WTC11 (cell line): ENCODE data around the gene SDHAF4. TPM values are rescaled to one million over a fixed set of nuclear protein-coding genes. Genes with fewer than 3 reads are reported as not detected.
"Not testable (repeated sequence)": the region's sequence is repeated elsewhere in the genome, so short reads cannot be mapped to it uniquely, and the experiment has no call there.

Source experiments
- ATAC-seq: fragments of 200-7000 bp; cut with Tn5 transposase; 2 replicates; pipeline ENCODE4 v1.10.0; 2021; ENCODE audit warnings: mild to moderate bottlenecking, moderate library complexity
- CTCF ChIA-PET: fragments of 300-600 bp; sonication (Branson Sonifier 250); formaldehyde crosslinking; loops from one replicate; lab custom pipeline; 2021; ENCODE audit warnings: antibody characterized with exemption; lab: Charles Lee
- POLR2A ChIA-PET: fragments of 350-600 bp; sonication (Branson Sonifier 250); formaldehyde crosslinking; loops from one replicate; lab custom pipeline; 2021; ENCODE audit warnings: antibody characterized with exemption; lab: Charles Lee
- DNase-seq: peaks from one replicate; pipeline ENCODE4 v3.0.0; 2021; ENCODE audit warnings: low spot score
- H3K27ac Mint-ChIP-seq: 2 replicates; pipeline ENCODE4 v1.8.0; 2021; ENCODE audit warnings: mixed read lengths
- H3K27me3 Mint-ChIP-seq: 2 replicates; pipeline ENCODE4 v1.8.0; 2021; ENCODE audit warnings: low read depth, mild to moderate bottlenecking, moderate library complexity, mixed read lengths
- H3K36me3 Mint-ChIP-seq: 2 replicates; pipeline ENCODE4 v1.8.0; 2021; ENCODE audit warnings: mixed read lengths
- H3K4me1 Mint-ChIP-seq: 2 replicates; pipeline ENCODE4 v1.8.0; 2022; ENCODE audit warnings: mixed read lengths
- H3K4me3 Mint-ChIP-seq: 2 replicates; pipeline ENCODE4 v1.8.0; 2021; ENCODE audit warnings: mild to moderate bottlenecking, moderate library complexity, mixed read lengths
- H3K9me3 Mint-ChIP-seq: 2 replicates; pipeline ENCODE4 v1.8.0; 2021; ENCODE audit warnings: mixed read lengths
- AR ChIP-seq: fragments of 250-450 bp; sonication (Bioruptor Pico); IDR thresholded peaks from 2 replicates; pipeline ENCODE4 v1.9.0; 2021; ENCODE audit warnings: mild to moderate bottlenecking
- ATF3 ChIP-seq: sonication (generic); formaldehyde crosslinking; conservative IDR thresholded peaks from 2 replicates; pipeline ENCODE4 v1.8.1; 2022; ENCODE audit warnings: mild to moderate bottlenecking, missing genetic modification reagents
- CTCF ChIP-seq: fragments of 200-600 bp; IDR thresholded peaks from 2 replicates; pipeline ENCODE4 v1.8.0; 2022; ENCODE audit warnings: antibody characterized with exemption
- E2F1 ChIP-seq: sonication (generic); formaldehyde crosslinking; IDR thresholded peaks from 2 replicates; pipeline ENCODE4 v1.8.0; 2022; ENCODE audit warnings: mild to moderate bottlenecking, missing genetic modification reagents
- GRHL2 ChIP-seq: fragments of 250-450 bp; sonication (Bioruptor Pico); IDR thresholded peaks from 2 replicates; pipeline ENCODE4 v1.8.0; 2022; ENCODE audit warnings: mild to moderate bottlenecking, moderate library complexity; ENCODE audit not compliant: insufficient replicate concordance, severe bottlenecking
- GTF2I ChIP-seq: fragments of 250-450 bp; sonication (Bioruptor Pico); conservative IDR thresholded peaks from 2 replicates; pipeline ENCODE4 v1.4.0; 2021; ENCODE audit warnings: mild to moderate bottlenecking
- IRF1 ChIP-seq: sonication (generic); formaldehyde crosslinking; IDR thresholded peaks from 2 replicates; pipeline ENCODE4 v1.8.0; 2023; ENCODE audit warnings: missing genetic modification reagents
- NFATC4 ChIP-seq: fragments of 250-450 bp; sonication (Bioruptor Pico); IDR thresholded peaks from 2 replicates; pipeline ENCODE4 v1.9.0; 2021; ENCODE audit warnings: mild to moderate bottlenecking
- PRRX2 ChIP-seq: fragments of 250-450 bp; sonication (Bioruptor Pico); IDR thresholded peaks from 2 replicates; pipeline ENCODE4 v1.8.0; 2021; ENCODE audit warnings: mild to moderate bottlenecking
- SOX15 ChIP-seq: fragments of 250-450 bp; sonication (Bioruptor Pico); IDR thresholded peaks from 2 replicates; pipeline ENCODE4 v1.9.0; 2021; ENCODE audit warnings: mild to moderate bottlenecking
- SP1 ChIP-seq: sonication (generic); formaldehyde crosslinking; conservative IDR thresholded peaks from 2 replicates; pipeline ENCODE4 v1.8.1; 2022; ENCODE audit warnings: missing genetic modification reagents
- TEAD1 ChIP-seq: sonication (generic); formaldehyde crosslinking; IDR thresholded peaks from 2 replicates; pipeline ENCODE4 v1.8.0; 2022; ENCODE audit warnings: mild to moderate bottlenecking, missing genetic modification reagents
- ZMAT4 ChIP-seq: fragments of 250-450 bp; sonication (Bioruptor Pico); IDR thresholded peaks from 2 replicates; pipeline ENCODE4 v1.9.0; 2021; ENCODE audit warnings: mild to moderate bottlenecking
- ZNF121 ChIP-seq: sonication (generic); formaldehyde crosslinking; IDR thresholded peaks from 2 replicates; pipeline ENCODE4 v1.8.0; 2023; ENCODE audit warnings: missing genetic modification reagents
- ZNF263 ChIP-seq: sonication (generic); formaldehyde crosslinking; IDR thresholded peaks from 2 replicates; pipeline ENCODE4 v1.8.1; 2022; ENCODE audit warnings: low read depth, mild to moderate bottlenecking, moderate library complexity, missing genetic modification reagents
- ZNF281 ChIP-seq: sonication (generic); formaldehyde crosslinking; IDR thresholded peaks from 2 replicates; pipeline ENCODE4 v1.8.0; 2023; ENCODE audit warnings: mild to moderate bottlenecking, missing genetic modification reagents
- ZNF396 ChIP-seq: fragments of 250-450 bp; sonication (Bioruptor Pico); IDR thresholded peaks from 2 replicates; pipeline ENCODE4 v1.8.0; 2021; ENCODE audit warnings: mild to moderate bottlenecking, moderate library complexity, borderline replicate concordance
- total RNA-seq: library from RNA; stranded (reverse); gene quantifications from 3 replicates; pipeline ENCODE4 v1.2.3, GENCODE V29; 2021

The SDHAF4 gene
- total RNA-seq, 1 experiment from 2014 or later = 23.1 TPM

- TF ChIP-seq ZNF281 (CRISPR knock-in tag) (no peak), SP1 (CRISPR knock-in tag) (no peak), ATF3 (CRISPR knock-in tag) (no peak)
Measured at GRCh38 chr6:70557998-70558397, 8.7 kb upstream of the SDHAF4 start (continued).

- not testable (repeated sequence) for H3K27ac Mint-ChIP-seq, ATAC-seq, H3K4me3 Mint-ChIP-seq, H3K36me3 Mint-ChIP-seq, H3K9me3 Mint-ChIP-seq
- peaks cover 20% of the 10 kb centered on the region for H3K4me1 Mint-ChIP-seq
- TF ChIP-seq ZNF121 (CRISPR knock-in tag) = peak; percentile 67; the same call in 1 of the 2 replicates
- TF ChIP-seq, all 79 proteins: peak for 1; not testable (repeated sequence) for 78
- POLR2A ChIA-PET, DNase-seq, CTCF ChIA-PET: not testable (repeated sequence)
- H3K27me3 Mint-ChIP-seq = peaks cover 11% of the 10 kb centered on the region; the same call in 1 of the 2 replicates
Measured at GRCh38 chr6:70562401-70562800, 4.3 kb upstream of the SDHAF4 start.

- H3K4me3 Mint-ChIP-seq = no peak overlapping the region
- H3K4me1 Mint-ChIP-seq = peaks cover 20% of the 10 kb centered on the region
- H3K36me3 Mint-ChIP-seq = peaks cover 4% of the 10 kb centered on the region
- H3K27me3 Mint-ChIP-seq = peaks cover 11% of the 10 kb centered on the region; the same call in 1 of the 2 replicates
- ChIA-PET CTCF (interaction anchor here (0.6 to 0.8 kb wide), 2 partner anchors 147 to 449 kb away, joined by 3 read pairs; no protein-coding TSS in a partner anchor), POLR2A (no interaction called here)
- no peaks in the 10 kb centered on the region for H3K9me3 Mint-ChIP-seq
- no peak overlapping the region for H3K27ac Mint-ChIP-seq
- no peak for TF ChIP-seq GRHL2 (CRISPR knock-in tag)
- no peak for TF ChIP-seq E2F1 (CRISPR knock-in tag)
- TF ChIP-seq ZNF396 = no peak
- no peak for TF ChIP-seq ZMAT4
- TF ChIP-seq TEAD1 (CRISPR knock-in tag) = no peak
- no peak for TF ChIP-seq ZNF263 (CRISPR knock-in tag)
- TF ChIP-seq PRRX2 (CRISPR knock-in tag) = no peak
- TF ChIP-seq, all 79 proteins: peak for 0
- ATAC-seq (no peak), DNase-seq (no peak)
Measured at GRCh38 chr6:70563530-70563929, 3.2 kb upstream of the SDHAF4 start.

- DNase-seq (no peak), ATAC-seq (no peak)
- no peak overlapping the region for H3K27ac Mint-ChIP-seq
- H3K4me3 Mint-ChIP-seq = no peak overlapping the region
- ChIA-PET POLR2A (no interaction called here), CTCF (interaction anchor here (1.2 kb wide), 1 partner anchor 309 kb away, joined by 3 read pairs; no protein-coding TSS in a partner anchor)
- peaks cover 11% of the 10 kb centered on the region for H3K4me1 Mint-ChIP-seq
- H3K9me3 Mint-ChIP-seq = peaks cover 3% of the 10 kb centered on the region; the same call in 1 of the 2 replicates
- no peaks in the 10 kb centered on the region for H3K27me3 Mint-ChIP-seq
- peaks cover 15% of the 10 kb centered on the region for H3K36me3 Mint-ChIP-seq
- TF ChIP-seq CTCF = no peak
- peak; percentile 42; the same call in 1 of the 2 replicates for TF ChIP-seq GTF2I (CRISPR knock-in tag)
- TF ChIP-seq ZNF121 (CRISPR knock-in tag) = peak; percentile 82; the same call in 1 of the 2 replicates
- TF ChIP-seq SOX15 (CRISPR knock-in tag) = no peak
- no peak for TF ChIP-seq NFATC4
- no peak for TF ChIP-seq AR
- TF ChIP-seq IRF1 (CRISPR knock-in tag) = no peak
Measured at GRCh38 chr6:70574643-70575042, 7.9 kb downstream of the SDHAF4 start.
